C1 segment of cervical spinal cord (tissue), 14 donors: ENCODE measurements around the gene ERRFI1.

ENCODE experiments used
- DNase-seq, 14 donors: peaks; one replicate each; lab custom pipeline; 2025; lab: John Stamatoyannopoulos, UW

ERRFI1 gene

GRCh38 chr1:8019229-8019620 is 6.9 kb downstream of the ERRFI1 start:
- no peak for DNase-seq

GRCh38 chr1:8018492-8019228 is 7.4 kb downstream of the ERRFI1 start:
- DNase-seq: no peak

DNA sequence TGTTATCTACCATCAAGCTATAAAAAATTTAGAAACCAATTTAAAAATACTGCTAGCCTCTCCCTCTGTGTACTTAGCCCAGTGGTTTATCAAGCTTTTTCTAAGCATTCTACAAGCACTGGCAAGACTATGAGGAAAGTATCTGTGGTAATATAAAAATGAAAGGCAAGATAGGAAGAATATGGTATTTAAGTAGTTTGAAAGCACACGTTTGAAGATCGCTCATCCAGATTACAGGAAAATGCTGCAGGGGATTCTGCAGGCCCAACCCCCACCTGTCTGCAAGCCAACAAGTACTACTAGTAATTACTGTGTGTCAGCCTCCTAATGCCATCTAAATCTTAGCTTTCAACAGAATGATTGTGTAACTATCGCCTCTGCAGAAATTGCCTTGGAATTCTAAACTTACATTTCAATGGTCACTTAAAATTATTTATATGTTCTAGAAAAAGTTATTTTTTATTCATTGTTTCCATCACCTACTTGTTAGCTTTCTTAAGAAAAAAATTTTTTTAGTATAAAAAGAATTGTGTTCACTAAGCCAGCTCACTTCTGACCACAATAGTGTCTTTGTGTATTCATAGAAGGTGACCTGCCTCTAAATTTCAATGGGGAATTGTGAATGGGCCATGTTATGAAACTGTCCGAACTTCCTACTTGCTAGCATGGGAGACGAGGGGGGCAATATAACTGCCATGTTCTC is 8.5 kb downstream of the ERRFI1 start:
- DNase-seq: peak in 5 of 14 donors; percentile 21 to 32 (median 31)

DNA sequence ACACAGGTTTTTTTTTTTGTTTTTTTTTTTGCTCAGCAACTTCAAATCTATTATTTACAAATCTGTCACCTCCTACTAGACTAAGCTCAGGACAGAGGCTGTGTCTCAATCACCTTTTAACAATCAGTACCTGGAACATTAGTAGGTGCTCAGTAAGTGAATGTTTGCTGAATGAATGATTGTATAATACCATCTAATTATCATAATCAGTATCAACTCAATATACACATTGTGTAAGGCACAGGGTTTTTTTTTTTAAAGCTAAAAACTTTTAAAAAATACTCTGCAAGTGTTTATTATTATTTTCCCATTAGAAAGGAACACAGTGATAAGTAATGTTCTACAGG is 9.2 kb downstream of the ERRFI1 start:
- DNase-seq: no peak

- DNase-seq: no peak
Measured at GRCh38 chr1:8016210-8016894, 9.8 kb downstream of the ERRFI1 start.

- peak in 2 of 14 donors; percentile 16 to 38 for DNase-seq
Measured at GRCh38 chr1:8015809-8016165, 10.3 kb downstream of the ERRFI1 start.

GRCh38 chr1:8015036-8015808 is 10.9 kb downstream of the ERRFI1 start:
- DNase-seq: peak in 10 of 14 donors; percentile 20 to 71 (median 36)

DNA sequence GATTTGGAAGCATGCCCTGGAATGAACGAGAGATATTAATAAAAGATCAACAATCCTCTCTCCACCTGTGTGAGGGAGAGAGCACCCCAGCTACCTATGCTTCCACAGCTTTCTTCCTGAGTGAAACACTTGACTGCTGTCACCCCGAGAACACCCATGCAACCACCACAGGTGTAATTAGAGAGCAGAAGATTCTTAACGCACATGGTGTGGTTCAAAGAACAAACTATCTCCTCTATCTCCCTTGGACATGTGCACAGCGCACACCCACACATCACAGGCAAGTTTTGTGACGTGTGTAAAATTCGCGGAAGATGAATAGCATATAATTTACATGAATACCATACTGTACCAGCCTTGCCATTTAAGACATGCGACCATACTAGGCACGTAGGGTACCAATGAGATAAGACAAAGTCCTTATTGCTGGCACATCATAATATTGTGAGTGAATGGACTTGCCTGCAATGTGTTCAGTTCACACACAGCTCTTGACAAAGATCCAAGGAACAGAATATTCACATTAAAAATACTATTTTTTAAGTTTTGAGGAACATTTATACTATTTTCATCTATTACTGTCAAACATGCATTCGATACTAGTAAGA is 11.6 kb downstream of the ERRFI1 start:
- no peak for DNase-seq

GRCh38 chr1:8013800-8014199 is 12.3 kb downstream of the ERRFI1 start:
- no peak for DNase-seq

DNA sequence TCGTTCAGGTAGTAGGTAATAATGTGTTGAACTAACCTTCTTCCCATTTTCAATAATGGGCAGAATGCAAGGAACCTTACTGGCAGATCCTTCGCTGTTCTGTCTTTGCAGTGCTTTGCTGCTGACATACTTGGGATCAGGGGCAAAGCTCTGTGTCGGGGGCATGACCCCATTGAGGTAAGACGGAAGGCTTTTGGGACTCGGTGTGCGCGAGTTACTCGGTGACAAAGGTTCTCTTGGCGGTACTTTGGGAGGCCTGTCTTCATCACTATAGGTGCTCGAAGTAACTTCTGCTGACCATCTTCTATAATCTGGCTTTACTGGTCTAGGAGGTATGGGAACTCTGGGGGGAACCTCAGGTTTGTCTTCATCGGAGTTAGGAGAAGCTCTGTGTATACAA is 12.7 kb downstream of the ERRFI1 start:
- no peak for DNase-seq

GRCh38 chr1:8012955-8013354 is 13.2 kb downstream of the ERRFI1 start:
- no peak for DNase-seq

- DNase-seq: no peak
Measured at GRCh38 chr1:8011923-8012858, 13.9 kb downstream of the ERRFI1 start.

GRCh38 chr1:8011016-8011415 is 15.1 kb downstream of the ERRFI1 start:
- DNase-seq: no peak

GRCh38 chr1:8010080-8010664 is 15.9 kb downstream of the ERRFI1 start:
- no peak for DNase-seq

GRCh38 chr1:8009043-8010002 is 16.8 kb downstream of the ERRFI1 start:
- no peak for DNase-seq

- DNase-seq: no peak
Measured at GRCh38 chr1:8006037-8006963, 19.8 kb downstream of the ERRFI1 start.

DNA sequence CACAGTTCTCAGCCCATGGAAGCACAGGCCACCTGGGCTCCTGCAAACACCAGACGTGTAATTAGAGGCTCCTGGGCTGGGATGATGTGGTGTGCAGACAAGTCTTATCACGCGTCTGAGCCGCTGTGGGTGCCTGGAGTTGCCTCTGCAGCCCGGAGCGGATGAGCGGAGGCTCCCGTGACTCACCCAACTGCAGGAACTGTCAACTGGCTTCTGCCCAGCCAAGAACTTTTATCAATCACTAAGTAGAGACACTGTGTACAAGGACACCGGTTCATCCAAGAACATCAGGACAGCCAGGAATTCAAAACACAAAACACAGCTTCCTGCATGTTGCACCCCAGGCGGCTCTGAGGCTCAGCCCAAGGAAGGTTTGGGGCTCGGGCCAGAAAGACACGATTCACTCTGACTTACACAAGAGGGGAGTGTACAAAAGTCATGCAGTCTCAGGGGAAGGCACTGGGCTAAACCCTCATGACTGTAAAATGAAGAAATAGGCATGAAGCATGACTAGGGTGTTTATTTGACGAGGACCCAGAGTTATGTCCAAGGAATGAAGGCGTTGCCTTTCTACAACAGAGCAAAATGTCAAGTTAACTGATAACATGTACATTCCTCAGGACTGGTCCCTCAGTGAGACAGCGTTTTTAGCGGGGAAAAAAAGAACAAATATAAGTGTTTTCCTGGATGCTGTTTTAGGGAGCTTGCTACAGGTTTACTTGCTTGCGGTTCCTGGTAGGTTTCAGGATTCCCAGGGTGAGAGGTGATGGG is 21.1 kb downstream of the ERRFI1 start:
- DNase-seq: peak in 8 of 14 donors; percentile 14 to 78 (median 35)
